ENCODE data around the gene MAP4K2.

DNA sequence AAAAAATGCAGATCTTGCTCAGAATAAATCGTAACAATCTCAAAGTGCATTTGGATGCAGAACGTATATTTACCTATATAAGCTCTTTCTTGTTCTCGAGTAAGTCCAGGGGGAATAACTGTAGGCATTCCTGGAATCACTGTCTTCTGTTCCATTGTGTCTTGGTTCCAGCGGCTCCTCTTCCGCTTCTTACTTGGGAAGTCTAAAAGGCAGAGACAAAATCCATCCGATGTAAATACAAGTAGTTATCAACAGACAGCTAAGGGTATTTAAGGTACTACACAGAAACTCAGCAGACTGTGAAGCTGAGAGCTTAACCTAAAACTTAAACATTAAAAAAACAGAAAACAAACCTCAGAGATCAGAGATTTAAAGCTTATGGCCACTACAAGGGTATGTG, 26.6 kb downstream of the MAP4K2 start:
- TF ChIP-seq ELF4 (CRISPR knock-in tag; IDR thresholded peaks at IDR 0.05; ENCODE audit: low read depth) (no peak), ZNF232 (CRISPR knock-in tag; IDR thresholded peaks at IDR 0.05) (no peak)
